ENCODE measurements around the gene CLDN8. TPM values are rescaled to one million over a fixed set of nuclear protein-coding genes. Genes with fewer than 3 reads are reported as not detected.

The CLDN8 gene
- total and polyA plus RNA-seq, 9 of the 15 experiments (the other 6 are each of a cell fraction or from before 2014, with no cell fraction given), result not detected

- BruUV-seq (replicated peaks), result no TSS peak
- WGBS (ENCODE audit: insufficient coverage, low coverage, missing lambda C conversion rate), result 0% methylated on average over 2 of the region's 2 CpGs
- POLR2A ChIA-PET, result no interaction called here
- TF ChIP-seq IFI16 (CRISPR knock-in tag; IDR thresholded peaks at IDR 0.05), result no peak
- TF ChIP-seq FOXK2 (conservative IDR thresholded peaks at IDR 0.05 in 1 of 2, IDR thresholded peaks at IDR 0.05 in 1 of 2; ENCODE audit: low read depth in 2 of 2), result no peak
- TF ChIP-seq PATZ1 (CRISPR knock-in tag; IDR thresholded peaks at IDR 0.05; ENCODE audit: borderline replicate concordance), result no peak
- TF ChIP-seq ETS2 (tag; IDR thresholded peaks at IDR 0.05; ENCODE audit: borderline replicate concordance, poor library complexity, severe bottlenecking), result no peak
- TF ChIP-seq ZSCAN29 (IDR thresholded peaks at IDR 0.05), result no peak
- no peak for TF ChIP-seq MLLT1 (IDR thresholded peaks at IDR 0.05)
- no peak for TF ChIP-seq ZC3H11A (IDR thresholded peaks at IDR 0.05; ENCODE audit: low read depth, low read length)
- no peak for TF ChIP-seq PML (IDR thresholded peaks at IDR 0.05; ENCODE audit: low read length)
- no peak for TF ChIP-seq MBD2 (IDR thresholded peaks at IDR 0.05; ENCODE audit: borderline replicate concordance, low read depth)
- no peak for TF ChIP-seq ESRRA (IDR thresholded peaks at IDR 0.05; ENCODE audit: borderline replicate concordance, low read depth)
- TF ChIP-seq ATF6 (CRISPR knock-in tag; IDR thresholded peaks at IDR 0.05), result no peak
- TF ChIP-seq, protein P1, sequence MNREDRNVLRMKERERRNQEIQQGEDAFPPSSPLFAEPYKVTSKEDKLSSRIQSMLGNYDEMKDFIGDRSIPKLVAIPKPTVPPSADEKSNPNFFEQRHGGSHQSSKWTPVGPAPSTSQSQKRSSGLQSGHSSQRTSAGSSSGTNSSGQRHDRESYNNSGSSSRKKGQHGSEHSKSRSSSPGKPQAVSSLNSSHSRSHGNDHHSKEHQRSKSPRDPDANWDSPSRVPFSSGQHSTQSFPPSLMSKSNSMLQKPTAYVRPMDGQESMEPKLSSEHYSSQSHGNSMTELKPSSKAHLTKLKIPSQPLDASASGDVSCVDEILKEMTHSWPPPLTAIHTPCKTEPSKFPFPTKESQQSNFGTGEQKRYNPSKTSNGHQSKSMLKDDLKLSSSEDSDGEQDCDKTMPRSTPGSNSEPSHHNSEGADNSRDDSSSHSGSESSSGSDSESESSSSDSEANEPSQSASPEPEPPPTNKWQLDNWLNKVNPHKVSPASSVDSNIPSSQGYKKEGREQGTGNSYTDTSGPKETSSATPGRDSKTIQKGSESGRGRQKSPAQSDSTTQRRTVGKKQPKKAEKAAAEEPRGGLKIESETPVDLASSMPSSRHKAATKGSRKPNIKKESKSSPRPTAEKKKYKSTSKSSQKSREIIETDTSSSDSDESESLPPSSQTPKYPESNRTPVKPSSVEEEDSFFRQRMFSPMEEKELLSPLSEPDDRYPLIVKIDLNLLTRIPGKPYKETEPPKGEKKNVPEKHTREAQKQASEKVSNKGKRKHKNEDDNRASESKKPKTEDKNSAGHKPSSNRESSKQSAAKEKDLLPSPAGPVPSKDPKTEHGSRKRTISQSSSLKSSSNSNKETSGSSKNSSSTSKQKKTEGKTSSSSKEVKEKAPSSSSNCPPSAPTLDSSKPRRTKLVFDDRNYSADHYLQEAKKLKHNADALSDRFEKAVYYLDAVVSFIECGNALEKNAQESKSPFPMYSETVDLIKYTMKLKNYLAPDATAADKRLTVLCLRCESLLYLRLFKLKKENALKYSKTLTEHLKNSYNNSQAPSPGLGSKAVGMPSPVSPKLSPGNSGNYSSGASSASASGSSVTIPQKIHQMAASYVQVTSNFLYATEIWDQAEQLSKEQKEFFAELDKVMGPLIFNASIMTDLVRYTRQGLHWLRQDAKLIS (CRISPR knock-in tag; IDR thresholded peaks at IDR 0.05), result no peak
- no peak for TF ChIP-seq KDM5B (IDR thresholded peaks at IDR 0.05; ENCODE audit: insufficient replicate concordance, low read depth, low read length)
These were observed 22.7 kb downstream of the CLDN8 start for GRCh38 chr21:30193201-30193600.

More at GRCh38 chr21:30193201-30193600, 22.7 kb downstream of the CLDN8 start:
- Histone ChIP-seq H2AFZ (ENCODE audit: low read depth, low read length) (no peak overlapping the region), H3K27ac (ENCODE audit: extremely low read depth, low read depth, low read length) (no peak overlapping the region), H3K4me1 (replicated peaks in 1 of 2; ENCODE audit: control insufficient read depth in 2 of 2, insufficient read depth in 2 of 2, low read length in 2 of 2) (no peaks in the 10 kb centered on the region), H4K20me1 (replicated peaks; ENCODE audit: control insufficient read depth, insufficient read depth, low read length) (no peaks in the 10 kb centered on the region), H3K4me2 (ENCODE audit: insufficient read depth, low read length) (no peak overlapping the region), H3K9me1 (ENCODE audit: control insufficient read depth, insufficient read depth, low read length) (no peaks in the 10 kb centered on the region), H3K4me3 (no peak overlapping the region), H3K36me3 (ENCODE audit: control insufficient read depth, insufficient read depth, low read length) (no peaks in the 10 kb centered on the region), H3K9ac (ENCODE audit: insufficient read depth in 1 of 2, low read depth in 2 of 2, low read length in 2 of 2) (no peak overlapping the region), H3K9me3 (replicated peaks; ENCODE audit: control insufficient read depth, insufficient read depth, low read depth, low read length) (no peaks in the 10 kb centered on the region), H3K79me2 (ENCODE audit: control insufficient read depth, insufficient read depth, low read length) (no peaks in the 10 kb centered on the region), H3K27me3 (ENCODE audit: control insufficient read depth in 2 of 2, insufficient read depth in 2 of 2, low read length in 2 of 2) (no peaks in the 10 kb centered on the region)
- in situ Hi-C loops (cut with MboI) (no loop called here), intact Hi-C loops (cut with micrococcal nuclease) (loop anchor here (10.0 kb wide), 2 partner anchors 148 to 1098 kb away; no protein-coding TSS in a partner anchor)
- CTCF ChIA-PET (ENCODE audit: low intra/inter-chr PET ratio), result no interaction called here
- DNase-seq (ENCODE audit: extremely low read depth in 1 of 4, low spot score in 3 of 4), result no peak
- FAIRE-seq, result no peak
- no peak for ATAC-seq
